Activated naive CD4-positive, alpha-beta T cell treated with anti-CD3 and anti-CD28 coated beads, Interleukin-2, amount 50 U/mL, for 24 hours (primary cell): ENCODE data around the gene FLOT2.
"Not testable (repeated sequence)": the region's sequence is repeated elsewhere in the genome, so short reads cannot be mapped to it uniquely, and the experiment has no call there.

Experiments
- H3K27ac Mint-ChIP-seq: one replicate; pipeline ENCODE4 v1.8.0; 2021; ENCODE audit warnings: mild to moderate bottlenecking, mixed read lengths
- H3K27me3 Mint-ChIP-seq: one replicate; pipeline ENCODE4 v1.8.0; 2021; ENCODE audit warnings: mixed read lengths
- H3K36me3 Mint-ChIP-seq: one replicate; pipeline ENCODE4 v1.8.0; 2021; ENCODE audit warnings: mixed read lengths
- H3K4me1 Mint-ChIP-seq: one replicate; pipeline ENCODE4 v1.8.0; 2021; ENCODE audit warnings: mixed read lengths
- H3K4me3 Mint-ChIP-seq: one replicate; pipeline ENCODE4 v1.8.0; 2021; ENCODE audit warnings: mild to moderate bottlenecking, mixed read lengths
- H3K9me3 Mint-ChIP-seq: one replicate; pipeline ENCODE4 v1.8.0; 2021; ENCODE audit warnings: mixed read lengths

Gene FLOT2, protein sequence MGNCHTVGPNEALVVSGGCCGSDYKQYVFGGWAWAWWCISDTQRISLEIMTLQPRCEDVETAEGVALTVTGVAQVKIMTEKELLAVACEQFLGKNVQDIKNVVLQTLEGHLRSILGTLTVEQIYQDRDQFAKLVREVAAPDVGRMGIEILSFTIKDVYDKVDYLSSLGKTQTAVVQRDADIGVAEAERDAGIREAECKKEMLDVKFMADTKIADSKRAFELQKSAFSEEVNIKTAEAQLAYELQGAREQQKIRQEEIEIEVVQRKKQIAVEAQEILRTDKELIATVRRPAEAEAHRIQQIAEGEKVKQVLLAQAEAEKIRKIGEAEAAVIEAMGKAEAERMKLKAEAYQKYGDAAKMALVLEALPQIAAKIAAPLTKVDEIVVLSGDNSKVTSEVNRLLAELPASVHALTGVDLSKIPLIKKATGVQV

DNA sequence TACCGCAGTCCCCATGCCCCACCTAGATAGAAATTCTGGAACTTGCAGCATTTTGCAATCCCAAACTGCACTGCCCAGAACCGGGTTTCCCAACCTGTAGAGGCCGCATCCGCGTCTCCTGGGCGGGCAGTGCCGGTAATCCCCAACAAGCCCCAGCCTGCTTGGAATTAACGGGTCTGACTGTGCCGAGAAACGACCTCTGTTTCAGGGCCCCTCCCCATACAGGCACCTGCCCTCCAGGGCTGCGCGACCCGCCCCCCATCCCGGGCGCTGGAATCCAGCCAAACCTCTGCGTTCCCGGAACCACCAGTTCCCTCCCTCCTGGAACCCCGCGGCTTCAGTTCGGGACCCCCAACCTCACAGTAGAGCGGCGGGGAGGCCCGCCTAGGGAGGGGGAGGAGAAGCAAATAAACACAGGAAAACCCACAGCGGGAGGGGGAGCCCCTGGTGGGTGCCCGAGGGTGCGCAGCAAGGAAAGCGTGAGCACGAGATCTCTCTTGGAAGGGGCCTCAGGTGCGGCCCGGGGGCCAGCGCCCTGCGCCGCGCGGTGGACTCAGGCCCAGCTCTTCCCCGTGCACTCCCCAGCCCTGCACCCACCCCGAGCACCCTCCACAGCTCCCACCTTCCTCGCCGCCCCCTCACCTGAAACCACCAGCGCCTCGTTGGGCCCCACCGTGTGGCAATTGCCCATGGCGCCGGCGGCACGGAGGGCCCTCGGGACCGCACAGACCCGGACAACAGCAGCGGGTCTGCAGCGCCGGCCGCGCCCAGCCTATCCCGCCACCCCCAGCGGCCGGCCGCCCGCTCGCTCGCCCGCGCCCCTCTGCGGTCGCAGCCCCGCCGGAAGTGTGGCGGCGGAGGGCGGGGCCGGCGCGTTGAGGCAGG is at the start of gene FLOT2:
Gene FLOT2, minus strand, starts transcription at position 850 of the 885 bp plus-strand sequence. Its CDS starts 159 bp downstream, at position 691.
- Mint-ChIP-seq H3K9me3 (no peaks in the 10 kb centered on the region), H3K27me3 (no peaks in the 10 kb centered on the region), H3K4me1 (peaks cover 69% of the 10 kb centered on the region), H3K4me3 (peak within 1 kb of the TSS; percentile 93), H3K36me3 (peaks cover 13% of the 10 kb centered on the region), H3K27ac (peak within 1 kb of the TSS; percentile 97)

DNA sequence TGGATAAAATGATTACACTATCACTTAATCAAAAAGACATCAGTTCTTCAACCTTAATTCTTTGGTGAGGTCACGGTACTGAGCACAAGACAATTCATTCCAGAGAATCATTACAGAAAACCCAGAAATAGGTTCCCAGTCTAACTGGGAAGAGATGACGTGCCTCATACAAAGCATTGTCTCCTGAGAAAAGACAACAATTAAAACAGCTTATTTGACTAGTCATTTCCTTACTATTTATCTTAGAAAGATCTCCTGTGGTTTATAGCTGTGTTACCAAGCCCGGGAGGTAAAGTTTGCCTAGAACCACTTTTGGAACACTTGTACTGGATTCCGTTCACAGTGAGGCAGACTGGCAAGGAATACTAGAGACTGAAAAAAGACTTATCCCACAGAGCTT is 48.7 kb upstream of the FLOT2 start:
- no peaks in the 10 kb centered on the region for H3K9me3 Mint-ChIP-seq
- H3K36me3 Mint-ChIP-seq = peaks cover 10% of the 10 kb centered on the region
- H3K27ac Mint-ChIP-seq = peak overlapping the region; percentile 83
- peaks cover 70% of the 10 kb centered on the region for H3K4me1 Mint-ChIP-seq
- peak overlapping the region; percentile 34 for H3K4me3 Mint-ChIP-seq
- no peaks in the 10 kb centered on the region for H3K27me3 Mint-ChIP-seq

DNA sequence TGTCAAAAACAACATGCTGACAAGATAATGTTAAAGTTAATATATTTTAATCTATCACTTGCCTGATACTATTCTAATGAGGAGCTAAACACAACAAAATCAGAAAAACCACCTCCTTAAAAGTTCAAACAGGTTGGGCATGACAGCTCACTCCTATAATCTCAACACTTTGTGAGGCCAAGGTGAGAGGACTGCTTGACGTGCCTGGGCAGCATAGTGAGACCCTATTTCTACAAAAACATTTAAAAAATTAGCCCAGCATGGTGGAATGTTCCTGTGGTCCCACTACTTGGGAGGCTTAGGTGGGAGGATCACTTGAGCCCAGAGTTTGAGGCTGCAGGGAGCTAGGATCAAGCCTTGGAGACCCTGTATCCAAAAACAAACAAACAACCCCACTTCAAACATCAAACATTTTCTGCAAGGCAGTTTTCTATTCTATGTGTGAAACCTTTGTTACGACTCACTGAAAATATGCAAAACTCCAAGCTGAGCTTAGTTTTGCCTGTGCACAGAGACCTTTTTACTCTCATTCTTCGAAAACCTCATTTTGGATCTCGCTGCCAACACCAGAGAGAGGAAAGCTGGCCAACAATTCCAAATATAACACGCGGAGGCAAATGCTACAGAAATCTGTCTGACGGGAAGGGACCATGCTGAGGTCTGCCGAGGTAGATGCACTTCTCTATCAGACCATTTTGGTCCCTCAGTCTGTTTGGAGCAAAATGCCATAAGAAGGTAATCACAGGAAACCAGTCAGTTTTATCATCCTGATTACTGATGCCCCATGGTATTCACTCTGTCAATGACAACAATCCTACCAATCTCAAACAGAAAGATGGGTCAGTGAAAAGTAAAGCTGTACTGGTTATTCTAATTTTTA is 47.6 kb upstream of the FLOT2 start:
- H3K9me3 Mint-ChIP-seq = no peaks in the 10 kb centered on the region
- H3K4me3 Mint-ChIP-seq = peak overlapping the region; percentile 26

DNA sequence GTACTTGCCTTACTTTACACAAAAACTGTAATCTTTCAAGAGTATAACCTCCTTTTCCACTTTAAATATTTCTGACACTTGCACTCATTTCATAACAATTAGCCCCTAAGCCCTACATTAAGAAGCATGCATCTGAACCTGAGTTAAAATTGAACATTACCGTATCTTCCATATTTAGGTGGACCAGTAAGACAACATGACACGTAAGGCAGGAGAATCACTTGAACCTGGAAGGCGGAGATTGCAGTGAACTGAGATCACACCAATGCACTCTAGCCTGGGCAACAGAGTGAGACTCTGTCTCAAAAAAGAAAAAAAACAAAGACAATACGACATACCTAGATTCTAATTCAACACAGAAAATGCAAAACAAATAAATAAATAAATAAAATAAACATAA is 46.8 kb upstream of the FLOT2 start:
- H3K27ac Mint-ChIP-seq = no peak overlapping the region
- H3K9me3 Mint-ChIP-seq = no peaks in the 10 kb centered on the region
- H3K27me3 Mint-ChIP-seq = no peaks in the 10 kb centered on the region
- H3K36me3 Mint-ChIP-seq = peaks cover 10% of the 10 kb centered on the region
- peak overlapping the region; percentile 7 for H3K4me3 Mint-ChIP-seq
- H3K4me1 Mint-ChIP-seq = peaks cover 89% of the 10 kb centered on the region

More for the DNA sequence above, 47.6 kb upstream of the FLOT2 start:
- Mint-ChIP-seq H3K36me3 (peaks cover 10% of the 10 kb centered on the region), H3K27me3 (no peaks in the 10 kb centered on the region), H3K27ac (peak overlapping the region; percentile 14), H3K4me1 (peaks cover 82% of the 10 kb centered on the region)

DNA sequence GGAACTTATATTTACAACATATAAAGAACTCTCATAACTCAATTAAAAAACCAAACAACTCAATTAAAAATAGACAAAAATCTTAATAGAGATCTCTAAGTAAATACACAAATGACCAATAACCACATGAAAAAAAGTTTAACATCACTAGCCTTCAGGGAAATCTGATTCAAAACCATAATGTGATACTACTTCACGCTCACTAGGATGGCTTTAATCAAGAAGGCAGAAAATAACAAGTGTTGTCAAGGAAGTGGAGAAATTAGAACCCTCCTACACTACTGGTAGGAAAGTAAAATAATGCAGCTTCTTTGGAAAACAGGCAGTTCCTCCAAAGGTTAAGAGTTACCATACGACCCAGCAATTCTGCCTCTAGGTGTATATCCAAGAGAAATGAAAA is 45.4 kb upstream of the FLOT2 start:
- Mint-ChIP-seq H3K9me3 (no peaks in the 10 kb centered on the region), H3K27ac (no peak overlapping the region), H3K4me3 (no peak overlapping the region), H3K36me3 (peaks cover 10% of the 10 kb centered on the region), H3K4me1 (peaks cover 93% of the 10 kb centered on the region), H3K27me3 (no peaks in the 10 kb centered on the region)

DNA sequence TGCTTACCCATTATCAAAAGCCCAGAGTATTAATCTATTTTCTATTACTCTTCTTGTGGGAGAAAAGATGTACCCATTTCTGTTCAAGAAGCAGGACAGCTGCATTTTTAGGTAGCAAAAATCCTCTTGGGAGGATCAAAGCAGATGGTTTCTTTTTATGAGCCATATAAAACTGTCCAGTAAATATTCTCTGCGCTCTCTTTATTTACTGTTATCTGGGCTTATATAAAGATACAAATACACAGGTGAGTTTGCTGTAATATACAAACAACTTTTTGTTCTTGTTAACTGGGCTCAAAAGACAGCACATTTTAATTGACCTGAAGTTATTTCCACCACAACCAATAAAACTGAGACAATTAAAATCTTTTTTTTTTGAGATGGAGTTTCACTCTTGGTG is 43.7 kb upstream of the FLOT2 start:
- Mint-ChIP-seq H3K4me3 (no peak overlapping the region), H3K36me3 (peaks cover 8% of the 10 kb centered on the region), H3K27ac (no peak overlapping the region), H3K4me1 (peaks cover 92% of the 10 kb centered on the region), H3K9me3 (no peaks in the 10 kb centered on the region), H3K27me3 (no peaks in the 10 kb centered on the region)

DNA sequence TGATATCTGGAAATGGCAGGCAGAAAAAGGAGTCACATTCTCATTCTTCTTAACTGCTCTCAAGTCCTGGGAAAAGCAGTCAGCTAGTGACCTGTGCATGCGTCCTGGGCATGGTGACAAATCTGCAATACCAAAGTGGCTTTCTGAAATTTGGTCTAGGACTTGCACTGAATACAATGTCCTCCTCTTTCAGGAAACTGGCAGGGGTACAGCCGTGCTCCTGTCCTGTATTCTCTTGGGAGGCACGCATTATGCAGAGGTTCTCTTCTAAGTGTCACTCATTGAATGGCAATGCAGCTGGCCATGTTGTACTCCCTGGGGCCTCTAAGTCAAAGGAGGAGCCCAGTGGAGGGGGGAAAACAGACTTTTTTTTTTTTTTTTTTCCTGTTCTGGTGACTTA is 43.1 kb upstream of the FLOT2 start:
- H3K27ac Mint-ChIP-seq = peak overlapping the region; percentile 8

DNA sequence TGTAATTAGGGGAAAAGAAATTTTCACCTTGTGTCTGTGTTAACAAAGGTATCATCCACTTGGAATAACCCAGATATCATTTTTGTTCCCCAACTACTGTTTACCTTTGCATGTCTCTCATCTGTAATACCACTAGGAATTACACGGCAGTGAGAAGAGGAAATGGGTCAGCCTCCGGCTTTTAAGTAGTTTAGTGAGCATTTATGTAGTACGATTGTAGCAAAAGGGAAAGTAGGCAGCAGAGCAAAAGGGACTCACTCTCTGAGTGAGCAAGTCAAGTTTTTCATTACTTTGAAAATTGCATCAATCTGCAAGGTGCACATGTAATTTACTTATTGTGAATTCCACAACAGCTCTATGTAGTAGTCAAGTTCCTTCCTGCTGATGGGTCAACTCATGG is 42.6 kb upstream of the FLOT2 start:
- Mint-ChIP-seq H3K4me1 (peaks cover 91% of the 10 kb centered on the region), H3K4me3 (peak overlapping the region; percentile 38), H3K27ac (peak overlapping the region; percentile 13), H3K36me3 (peaks cover 8% of the 10 kb centered on the region), H3K27me3 (no peaks in the 10 kb centered on the region), H3K9me3 (no peaks in the 10 kb centered on the region)

More for the DNA sequence above, 43.1 kb upstream of the FLOT2 start:
- Mint-ChIP-seq H3K4me1 (peaks cover 92% of the 10 kb centered on the region), H3K27me3 (no peaks in the 10 kb centered on the region), H3K9me3 (no peaks in the 10 kb centered on the region), H3K4me3 (peak overlapping the region; percentile 38), H3K36me3 (peaks cover 8% of the 10 kb centered on the region)

DNA sequence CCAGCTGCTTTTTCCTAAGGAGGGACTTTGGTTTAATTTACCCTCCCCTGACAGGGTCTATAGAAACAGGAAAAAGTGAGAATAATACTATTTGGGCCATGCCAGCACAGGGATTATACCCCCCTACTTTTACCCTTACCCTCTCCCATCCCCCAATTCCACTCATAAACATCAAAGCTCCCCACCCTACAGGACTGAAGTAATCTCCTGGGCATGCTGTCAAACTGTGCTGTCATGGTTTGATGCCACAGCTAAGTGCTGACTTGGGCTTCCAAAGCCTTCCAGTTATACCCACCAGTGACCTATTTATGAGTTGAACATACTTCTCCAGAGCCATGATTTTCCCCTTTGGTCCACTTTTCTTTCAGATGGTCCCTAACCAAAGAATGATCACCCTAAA is 41.0 kb upstream of the FLOT2 start:
- Mint-ChIP-seq H3K27me3 (no peaks in the 10 kb centered on the region), H3K4me3 (peak overlapping the region; percentile 5), H3K9me3 (no peaks in the 10 kb centered on the region), H3K4me1 (peaks cover 86% of the 10 kb centered on the region), H3K27ac (peak overlapping the region; percentile 68), H3K36me3 (peaks cover 6% of the 10 kb centered on the region)

DNA sequence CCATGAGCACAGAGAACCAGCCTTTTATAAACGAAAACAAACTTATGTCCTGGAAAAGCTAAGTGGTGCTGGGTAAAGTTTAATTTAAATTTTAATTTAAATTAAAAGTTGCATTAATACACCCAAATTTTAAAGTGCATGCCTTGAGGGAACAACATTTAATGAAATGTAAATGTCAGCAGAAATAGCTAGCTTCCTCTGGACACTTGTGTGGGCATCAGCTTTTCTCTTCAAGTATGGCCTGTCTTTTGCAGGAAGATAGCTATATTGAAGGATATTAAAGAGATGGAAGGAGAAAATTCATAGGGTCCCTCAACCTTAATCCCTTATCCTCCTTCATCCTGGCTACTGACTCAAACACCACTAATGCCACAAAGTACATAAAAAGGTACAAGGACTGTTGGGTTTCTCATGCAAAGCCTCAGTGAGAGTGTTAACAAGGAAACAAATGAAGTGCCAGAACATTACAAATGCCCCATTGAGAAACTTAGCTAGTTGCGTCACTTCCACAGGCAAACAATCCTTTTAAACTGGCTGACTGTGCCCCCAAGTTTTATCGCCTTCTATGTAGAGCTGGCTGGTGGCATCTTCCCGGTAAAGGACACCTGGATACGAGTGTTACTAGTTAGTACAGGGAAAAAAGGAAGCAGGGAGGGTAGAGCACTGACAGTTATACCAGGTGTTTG is 39.7 kb upstream of the FLOT2 start:
- peaks cover 83% of the 10 kb centered on the region for H3K4me1 Mint-ChIP-seq
- no peaks in the 10 kb centered on the region for H3K27me3 Mint-ChIP-seq
- no peaks in the 10 kb centered on the region for H3K9me3 Mint-ChIP-seq
- H3K27ac Mint-ChIP-seq = peak overlapping the region; percentile 89
- peaks cover 6% of the 10 kb centered on the region for H3K36me3 Mint-ChIP-seq
- H3K4me3 Mint-ChIP-seq = no peak overlapping the region

DNA sequence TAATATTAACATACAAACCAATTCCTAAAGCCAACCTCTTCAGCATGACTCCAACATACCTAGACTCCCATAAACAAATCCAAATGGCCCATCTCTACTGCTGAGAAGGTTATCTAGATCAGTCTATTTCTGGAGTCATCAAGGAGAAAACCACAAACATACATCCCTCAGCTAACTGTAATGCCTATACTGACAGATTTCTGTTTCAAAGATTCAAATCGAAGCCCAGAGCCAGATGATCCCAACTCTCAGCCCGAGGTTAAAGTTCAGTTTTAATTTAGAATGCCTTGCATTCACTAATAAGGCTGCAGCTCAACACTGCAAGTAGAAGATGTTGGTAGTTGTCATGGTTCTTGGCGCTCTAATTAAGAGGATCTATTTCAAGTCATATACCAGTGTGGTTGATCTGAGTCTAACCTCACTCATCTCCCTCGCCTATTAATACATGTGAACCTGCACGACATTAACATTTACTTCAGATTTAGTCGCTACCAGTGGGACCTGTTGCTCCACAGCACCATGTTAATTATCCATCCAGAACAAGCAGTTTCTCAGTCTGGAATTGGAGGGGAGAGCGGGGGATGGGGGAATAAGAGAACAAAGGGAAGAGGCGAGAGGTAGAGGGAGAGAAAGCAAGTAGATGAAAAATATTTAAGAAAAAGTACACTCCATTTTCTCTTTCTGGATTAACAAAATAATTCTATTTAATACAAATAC is 38.4 kb upstream of the FLOT2 start:
- Mint-ChIP-seq H3K27ac (peak overlapping the region; percentile 76), H3K27me3 (no peaks in the 10 kb centered on the region), H3K4me1 (peaks cover 72% of the 10 kb centered on the region), H3K4me3 (no peak overlapping the region), H3K9me3 (no peaks in the 10 kb centered on the region), H3K36me3 (peaks cover 2% of the 10 kb centered on the region)

DNA sequence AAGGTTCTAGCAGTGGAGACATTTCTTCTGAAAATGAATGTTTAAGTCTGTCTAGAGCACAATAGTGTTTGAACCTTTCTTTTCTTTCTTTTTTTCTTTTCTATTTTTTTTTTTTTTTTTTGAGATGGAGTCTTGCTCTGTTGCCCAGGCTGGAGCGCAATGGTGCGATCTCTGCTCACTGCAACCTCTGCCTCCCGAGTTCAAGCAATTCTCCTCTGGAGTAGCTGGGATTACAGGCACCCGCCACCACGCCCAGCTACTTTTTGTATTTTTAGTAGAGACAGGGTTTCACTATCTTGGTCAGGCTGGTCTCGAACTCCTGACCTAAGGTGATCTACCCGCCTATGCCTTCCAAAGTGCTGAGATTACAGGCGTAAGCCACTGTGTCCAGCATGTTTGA is 37.0 kb upstream of the FLOT2 start:
- Mint-ChIP-seq H3K27ac (peak overlapping the region; percentile 23), H3K4me1 (peaks cover 70% of the 10 kb centered on the region)
- not testable (repeated sequence) for H3K9me3 Mint-ChIP-seq, H3K27me3 Mint-ChIP-seq, H3K36me3 Mint-ChIP-seq, H3K4me3 Mint-ChIP-seq

DNA sequence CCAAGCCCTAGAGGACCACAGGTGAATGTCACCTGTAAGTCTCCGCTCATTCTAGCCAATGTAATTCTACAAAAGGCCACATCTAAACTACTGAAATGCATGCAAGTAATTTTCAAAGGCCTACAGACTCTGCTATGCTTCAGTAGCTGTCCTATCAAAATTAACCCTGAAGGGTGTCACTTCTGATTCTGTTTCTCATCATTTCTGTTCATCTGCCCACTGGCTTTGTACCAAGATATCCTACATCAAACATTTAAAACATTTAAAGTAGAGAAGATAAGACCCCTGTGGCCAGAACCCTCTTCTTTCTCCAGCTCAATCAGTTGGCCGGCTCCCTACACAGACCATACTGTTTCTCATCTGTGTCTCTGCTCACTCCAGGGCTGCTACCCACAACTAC is 32.3 kb upstream of the FLOT2 start:
- peak overlapping the region; percentile 23 for H3K4me3 Mint-ChIP-seq
- H3K27ac Mint-ChIP-seq = peak overlapping the region; percentile 84
- no peaks in the 10 kb centered on the region for H3K9me3 Mint-ChIP-seq
- no peaks in the 10 kb centered on the region for H3K27me3 Mint-ChIP-seq
- H3K4me1 Mint-ChIP-seq = peaks cover 64% of the 10 kb centered on the region
- H3K36me3 Mint-ChIP-seq = peaks cover 22% of the 10 kb centered on the region

DNA sequence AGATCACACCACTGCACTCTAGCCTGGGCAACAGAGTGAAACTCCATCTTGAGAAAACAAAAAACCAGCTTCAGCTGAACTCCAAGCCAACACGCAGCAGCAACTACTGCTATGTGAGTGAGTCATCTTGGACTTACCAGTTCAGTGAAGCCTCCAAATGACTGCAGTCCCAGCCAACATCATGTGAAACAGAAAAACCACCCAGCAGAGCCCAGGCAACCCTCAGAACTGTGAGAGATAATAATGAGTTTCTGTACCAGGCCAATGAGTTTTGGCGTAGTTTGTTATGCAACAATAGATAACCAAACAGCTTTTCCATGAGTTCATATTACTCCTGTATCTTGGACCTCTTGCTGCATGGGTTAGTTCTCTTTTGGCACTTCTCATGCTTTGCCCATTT is 30.5 kb upstream of the FLOT2 start:
- Mint-ChIP-seq H3K4me3 (no peak overlapping the region), H3K36me3 (peaks cover 30% of the 10 kb centered on the region), H3K4me1 (peaks cover 61% of the 10 kb centered on the region), H3K27me3 (no peaks in the 10 kb centered on the region), H3K9me3 (no peaks in the 10 kb centered on the region), H3K27ac (peak overlapping the region; percentile 39)
